Measurements from ENCODE around the gene RAD51B. TPM values are rescaled to one million over a fixed set of nuclear protein-coding genes. Genes with fewer than 3 reads are reported as not detected.

RAD51B gene
- total and polyA plus RNA-seq, 2 of the 13 experiments (the other 11 are each of a cell fraction or from before 2014, with no cell fraction given) = 7.0 to 9.5 TPM

DNA sequence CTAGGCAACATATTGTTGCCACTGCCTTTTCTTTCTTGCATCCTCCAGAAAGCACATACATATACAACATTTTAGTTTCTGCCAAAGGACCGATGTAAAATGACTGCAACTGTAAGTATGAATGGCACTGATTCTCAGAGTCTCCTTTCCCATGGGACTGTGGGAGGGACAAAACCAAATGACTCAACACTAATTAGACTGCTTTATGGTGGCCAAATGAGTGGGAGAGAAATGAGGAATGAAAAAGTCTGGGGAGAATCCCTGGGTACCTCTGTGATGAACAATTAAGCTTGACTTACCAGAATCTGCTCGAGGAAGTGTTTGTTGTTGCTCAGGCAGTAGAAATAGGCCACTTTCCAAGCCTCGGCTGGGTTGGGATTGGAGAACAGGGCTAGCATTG is 13.3 kb upstream of the RAD51B start:
- H3K4me3 ChIP-seq (replicated peaks in 1 of 3; ENCODE audit: insufficient read depth in 1 of 3, low read depth in 2 of 3, low read length in 3 of 3) = no peak overlapping the region
- in situ Hi-C loops (cut with HindIII; ENCODE audit: extremely low pct_ligation_motif_present, low pct_unique_long_range_greater_than_20kb) (no loop called here), intact Hi-C loops (cut with micrococcal nuclease; ENCODE audit: unreplicated experiment) (no loop called here)
- H3K79me2 ChIP-seq (ENCODE audit: insufficient read depth, low read length) = no peaks in the 10 kb centered on the region
- BruUV-seq (replicated peaks) = no TSS peak
- H4K20me1 ChIP-seq (ENCODE audit: insufficient read depth, low read length) = no peaks in the 10 kb centered on the region
- no peak overlapping the region for H3K9ac ChIP-seq (ENCODE audit: insufficient read depth, low read depth, low read length)
- FAIRE-seq = no peak
- H3K4me1 ChIP-seq (ENCODE audit: insufficient read depth, low read length) = no peaks in the 10 kb centered on the region
- H3K9me3 ChIP-seq (ENCODE audit: low read length) = no peaks in the 10 kb centered on the region
- no peaks in the 10 kb centered on the region for H3K27me3 ChIP-seq (ENCODE audit: control insufficient read depth in 1 of 2, insufficient read depth in 2 of 2, low read length in 2 of 2)
- H3K4me2 ChIP-seq (ENCODE audit: low read depth, low read length) = no peak overlapping the region
- H3K36me3 ChIP-seq (replicated peaks in 1 of 2; ENCODE audit: control insufficient read depth in 1 of 2, insufficient read depth in 2 of 2, low read length in 2 of 2) = peaks cover 28 to 81% of the 10 kb centered on the region in 2 experiments
- no peak for ATAC-seq
- ChIA-PET POLR2A (interaction anchor here (0.8 kb wide), 1 partner anchor 10 kb away, joined by 3 read pairs; the partner anchor contains the start of gene ZFYVE26), CTCF (ENCODE audit: low intra/inter-chr PET ratio, low total read pairs) (no interaction called here)
- DNase-seq (ENCODE audit: low spot score) = no peak
- 96% methylated on average over 3 of the region's 3 CpGs for WGBS (ENCODE audit: low lambda C conversion rate)
- no peak overlapping the region for H3K27ac ChIP-seq (ENCODE audit: extremely low read length, insufficient read depth, low read length)
- no peak overlapping the region for H2AFZ ChIP-seq (ENCODE audit: low read length)
- TF ChIP-seq, protein P1, sequence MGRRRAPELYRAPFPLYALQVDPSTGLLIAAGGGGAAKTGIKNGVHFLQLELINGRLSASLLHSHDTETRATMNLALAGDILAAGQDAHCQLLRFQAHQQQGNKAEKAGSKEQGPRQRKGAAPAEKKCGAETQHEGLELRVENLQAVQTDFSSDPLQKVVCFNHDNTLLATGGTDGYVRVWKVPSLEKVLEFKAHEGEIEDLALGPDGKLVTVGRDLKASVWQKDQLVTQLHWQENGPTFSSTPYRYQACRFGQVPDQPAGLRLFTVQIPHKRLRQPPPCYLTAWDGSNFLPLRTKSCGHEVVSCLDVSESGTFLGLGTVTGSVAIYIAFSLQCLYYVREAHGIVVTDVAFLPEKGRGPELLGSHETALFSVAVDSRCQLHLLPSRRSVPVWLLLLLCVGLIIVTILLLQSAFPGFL (CRISPR knock-in tag; IDR thresholded peaks at IDR 0.05) = no peak
- TF ChIP-seq THAP7 (CRISPR knock-in tag; IDR thresholded peaks at IDR 0.05) (no peak), BCL3 (CRISPR knock-in tag; IDR thresholded peaks at IDR 0.05) (no peak), ATF1 (CRISPR knock-in tag; IDR thresholded peaks at IDR 0.05) (no peak), ZNF770 (CRISPR knock-in tag; IDR thresholded peaks at IDR 0.05) (no peak), ZNF614 (CRISPR knock-in tag; IDR thresholded peaks at IDR 0.05; ENCODE audit: borderline replicate concordance) (no peak), ZNF782 (CRISPR knock-in tag; IDR thresholded peaks at IDR 0.05; ENCODE audit: borderline replicate concordance) (no peak), ATF2 (CRISPR knock-in tag; IDR thresholded peaks at IDR 0.05) (no peak), ZNF780A (CRISPR knock-in tag; IDR thresholded peaks at IDR 0.05) (no peak)
- TF ChIP-seq, protein P2, sequence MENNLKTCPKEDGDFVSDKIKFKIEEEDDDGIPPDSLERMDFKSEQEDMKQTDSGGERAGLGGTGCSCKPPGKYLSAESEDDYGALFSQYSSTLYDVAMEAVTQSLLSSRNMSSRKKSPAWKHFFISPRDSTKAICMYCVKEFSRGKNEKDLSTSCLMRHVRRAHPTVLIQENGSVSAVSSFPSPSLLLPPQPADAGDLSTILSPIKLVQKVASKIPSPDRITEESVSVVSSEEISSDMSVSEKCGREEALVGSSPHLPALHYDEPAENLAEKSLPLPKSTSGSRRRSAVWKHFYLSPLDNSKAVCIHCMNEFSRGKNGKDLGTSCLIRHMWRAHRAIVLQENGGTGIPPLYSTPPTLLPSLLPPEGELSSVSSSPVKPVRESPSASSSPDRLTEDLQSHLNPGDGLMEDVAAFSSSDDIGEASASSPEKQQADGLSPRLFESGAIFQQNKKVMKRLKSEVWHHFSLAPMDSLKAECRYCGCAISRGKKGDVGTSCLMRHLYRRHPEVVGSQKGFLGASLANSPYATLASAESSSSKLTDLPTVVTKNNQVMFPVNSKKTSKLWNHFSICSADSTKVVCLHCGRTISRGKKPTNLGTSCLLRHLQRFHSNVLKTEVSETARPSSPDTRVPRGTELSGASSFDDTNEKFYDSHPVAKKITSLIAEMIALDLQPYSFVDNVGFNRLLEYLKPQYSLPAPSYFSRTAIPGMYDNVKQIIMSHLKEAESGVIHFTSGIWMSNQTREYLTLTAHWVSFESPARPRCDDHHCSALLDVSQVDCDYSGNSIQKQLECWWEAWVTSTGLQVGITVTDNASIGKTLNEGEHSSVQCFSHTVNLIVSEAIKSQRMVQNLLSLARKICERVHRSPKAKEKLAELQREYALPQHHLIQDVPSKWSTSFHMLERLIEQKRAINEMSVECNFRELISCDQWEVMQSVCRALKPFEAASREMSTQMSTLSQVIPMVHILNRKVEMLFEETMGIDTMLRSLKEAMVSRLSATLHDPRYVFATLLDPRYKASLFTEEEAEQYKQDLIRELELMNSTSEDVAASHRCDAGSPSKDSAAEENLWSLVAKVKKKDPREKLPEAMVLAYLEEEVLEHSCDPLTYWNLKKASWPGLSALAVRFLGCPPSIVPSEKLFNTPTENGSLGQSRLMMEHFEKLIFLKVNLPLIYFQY (CRISPR knock-in tag; IDR thresholded peaks at IDR 0.05; ENCODE audit: borderline replicate concordance) = no peak

All from HepG2 (cell line).